Glutamatergic neuron (in vitro differentiated cells): ENCODE data around the gene GPNMB. TPM values are rescaled to one million over a fixed set of nuclear protein-coding genes. Genes with fewer than 3 reads are reported as not detected.

Experiments
- DNase-seq: peaks from one replicate; pipeline ENCODE4 v3.0.0; 2022
- H3K27ac Mint-ChIP-seq: one replicate; pipeline ENCODE4 v1.8.0; 2020; ENCODE audit warnings: mild to moderate bottlenecking, mixed read lengths, inconsistent platforms; ENCODE audit not compliant: unreplicated experiment
- H3K27me3 Mint-ChIP-seq: one replicate; pipeline ENCODE4 v1.8.0; 2020; ENCODE audit warnings: mild to moderate bottlenecking, moderate library complexity, mixed read lengths, inconsistent platforms; ENCODE audit not compliant: unreplicated experiment
- H3K36me3 Mint-ChIP-seq: one replicate; pipeline ENCODE4 v1.8.0; 2020; ENCODE audit warnings: mild to moderate bottlenecking, mixed read lengths, inconsistent platforms; ENCODE audit not compliant: unreplicated experiment
- H3K4me1 Mint-ChIP-seq: one replicate; pipeline ENCODE4 v1.8.0; 2020; ENCODE audit warnings: mild to moderate bottlenecking, low read depth, mixed read lengths, inconsistent platforms; ENCODE audit not compliant: unreplicated experiment
- H3K4me3 Mint-ChIP-seq: one replicate; pipeline ENCODE4 v1.8.0; 2020; ENCODE audit warnings: mild to moderate bottlenecking, mixed read lengths, inconsistent platforms; ENCODE audit not compliant: unreplicated experiment
- H3K9me3 Mint-ChIP-seq: one replicate; pipeline ENCODE4 v1.8.0; 2020; ENCODE audit warnings: mild to moderate bottlenecking, moderate library complexity, mixed read lengths, inconsistent platforms; ENCODE audit not compliant: unreplicated experiment
- CTCF ChIP-seq: fragments of 200-600 bp; sonication (generic); IDR thresholded peaks from one replicate; pipeline ENCODE4 v1.5.0; 2021; ENCODE audit not compliant: partially characterized antibody, unreplicated experiment
- total RNA-seq: library from RNA; stranded (reverse); fragmentation: NEBNext Ultra II Directional; extraction: Animal tissue kit (Norgen Biotek cat#: 25700); gene quantifications from one replicate; pipeline ENCODE4 v1.2.1, GENCODE V29; 2021; ENCODE audit not compliant: unreplicated experiment

The GPNMB gene
- total RNA-seq, 1 donor from 2014 or later, result not detected

- Mint-ChIP-seq H3K36me3 (no peaks in the 10 kb centered on the region), H3K27ac (no peak overlapping the region), H3K4me3 (no peak overlapping the region), H3K27me3 (no peaks in the 10 kb centered on the region), H3K9me3 (peaks cover 2% of the 10 kb centered on the region), H3K4me1 (peaks cover 5% of the 10 kb centered on the region)
- no peak for TF ChIP-seq CTCF
- no peak for DNase-seq
Measured at GRCh38 chr7:23226844-23227450, 19.6 kb upstream of the GPNMB start.

- no peak overlapping the region for H3K4me3 Mint-ChIP-seq
- no peaks in the 10 kb centered on the region for H3K27me3 Mint-ChIP-seq
- no peak overlapping the region for H3K27ac Mint-ChIP-seq
- DNase-seq, result no peak
- no peaks in the 10 kb centered on the region for H3K36me3 Mint-ChIP-seq
- TF ChIP-seq CTCF, result no peak
- H3K9me3 Mint-ChIP-seq, result peaks cover 2% of the 10 kb centered on the region
- no peaks in the 10 kb centered on the region for H3K4me1 Mint-ChIP-seq
Measured at GRCh38 chr7:23228412-23228811, 18.2 kb upstream of the GPNMB start.

- Mint-ChIP-seq H3K36me3 (no peaks in the 10 kb centered on the region), H3K27ac (no peak overlapping the region), H3K27me3 (no peaks in the 10 kb centered on the region), H3K4me3 (no peak overlapping the region), H3K4me1 (no peaks in the 10 kb centered on the region), H3K9me3 (peaks cover 2% of the 10 kb centered on the region)
- no peak for TF ChIP-seq CTCF
- no peak for DNase-seq
Measured at GRCh38 chr7:23230641-23231101, 15.9 kb upstream of the GPNMB start.

GRCh38 chr7:23232966-23233365 lies 13.6 kb upstream of the GPNMB start:
- no peak overlapping the region for H3K4me3 Mint-ChIP-seq
- TF ChIP-seq CTCF, result no peak
- H3K4me1 Mint-ChIP-seq, result no peaks in the 10 kb centered on the region
- no peaks in the 10 kb centered on the region for H3K27me3 Mint-ChIP-seq
- H3K9me3 Mint-ChIP-seq, result peaks cover 2% of the 10 kb centered on the region
- no peak overlapping the region for H3K27ac Mint-ChIP-seq
- no peaks in the 10 kb centered on the region for H3K36me3 Mint-ChIP-seq
- DNase-seq, result no peak

- Mint-ChIP-seq H3K27ac (no peak overlapping the region), H3K4me1 (no peaks in the 10 kb centered on the region), H3K27me3 (no peaks in the 10 kb centered on the region), H3K9me3 (peaks cover 2% of the 10 kb centered on the region), H3K36me3 (no peaks in the 10 kb centered on the region), H3K4me3 (no peak overlapping the region)
- DNase-seq, result no peak
- TF ChIP-seq CTCF, result no peak
Measured at GRCh38 chr7:23234569-23235296, 11.8 kb upstream of the GPNMB start.
